Activated CD4-positive, alpha-beta T cell treated with anti-CD3 and anti-CD28 coated beads, Interleukin-2, amount 50 U/mL, for 16 hours (primary cell): ENCODE results near the gene MAP3K8.

Source experiments
- DNase-seq: peaks from one replicate; pipeline ENCODE4 v3.0.0-alpha.2; 2020

MAP3K8 gene

DNA sequence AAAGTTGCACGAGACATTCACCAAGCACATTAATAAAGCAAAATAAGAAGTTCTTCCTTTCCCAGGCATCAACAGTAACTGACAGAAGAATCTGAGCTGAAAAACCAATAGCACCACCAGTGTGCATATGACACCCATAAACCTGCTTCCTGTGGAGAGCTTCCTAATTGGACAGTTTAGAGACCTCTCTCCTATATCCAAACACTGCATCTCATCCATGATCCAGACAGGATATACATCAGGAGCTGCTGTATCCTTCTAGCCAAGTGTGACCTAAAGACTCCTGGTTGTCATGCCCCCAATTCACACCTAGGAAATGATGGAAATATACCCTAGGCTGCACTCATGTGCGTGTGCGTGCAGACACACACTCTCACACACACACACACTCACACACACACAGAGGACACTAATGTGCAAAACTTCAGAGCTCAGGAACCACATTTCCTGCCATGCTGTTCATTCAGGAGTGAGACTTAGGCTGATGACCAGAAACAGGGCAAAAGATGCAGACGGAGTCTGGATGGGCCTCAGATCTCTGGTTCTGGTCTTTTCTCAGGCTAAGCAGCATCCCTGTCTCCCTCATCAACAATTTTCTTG is 58.0 kb downstream of the MAP3K8 start:
- no peak for DNase-seq

GRCh38 chr10:30493609-30494530 is 59.9 kb downstream of the MAP3K8 start:
- no peak for DNase-seq

DNA sequence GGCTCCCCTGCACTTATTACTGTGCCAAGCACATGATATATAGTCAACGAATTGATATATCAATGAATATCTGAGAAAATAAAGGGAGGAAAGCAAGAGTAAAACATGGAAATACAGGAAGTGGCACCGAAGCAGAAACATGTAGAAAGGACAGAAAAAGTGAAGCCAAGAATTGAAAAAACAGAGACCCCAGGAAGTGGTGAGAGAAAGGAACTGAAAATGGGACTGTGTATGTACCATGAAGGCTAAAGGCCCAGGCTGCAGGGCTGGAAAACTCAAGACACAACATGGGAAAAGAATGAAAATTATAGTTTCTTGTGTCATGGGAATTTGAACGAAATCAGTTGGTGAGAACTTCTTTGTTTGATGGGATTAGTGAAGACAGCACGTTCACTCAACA is 60.6 kb downstream of the MAP3K8 start:
- no peak for DNase-seq

DNA sequence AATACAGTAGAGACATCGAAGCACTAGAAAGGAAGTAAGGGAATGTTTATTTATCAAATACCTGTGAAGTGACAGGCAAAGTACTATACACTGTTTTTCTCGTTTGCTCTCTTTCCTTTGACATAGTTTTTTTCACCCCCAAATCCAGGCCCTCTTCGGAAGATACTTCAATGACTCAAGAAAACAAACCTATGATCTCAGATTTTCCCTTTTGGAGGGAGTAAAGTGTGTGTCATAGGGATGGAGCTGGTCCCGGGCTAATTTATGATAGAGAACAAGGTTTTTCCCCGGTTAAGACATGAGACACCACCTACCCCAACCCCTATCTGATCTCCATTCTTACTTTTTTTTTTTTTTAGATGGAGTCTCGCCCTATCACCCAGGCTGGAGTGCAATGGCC is 61.7 kb downstream of the MAP3K8 start:
- no peak for DNase-seq

DNA sequence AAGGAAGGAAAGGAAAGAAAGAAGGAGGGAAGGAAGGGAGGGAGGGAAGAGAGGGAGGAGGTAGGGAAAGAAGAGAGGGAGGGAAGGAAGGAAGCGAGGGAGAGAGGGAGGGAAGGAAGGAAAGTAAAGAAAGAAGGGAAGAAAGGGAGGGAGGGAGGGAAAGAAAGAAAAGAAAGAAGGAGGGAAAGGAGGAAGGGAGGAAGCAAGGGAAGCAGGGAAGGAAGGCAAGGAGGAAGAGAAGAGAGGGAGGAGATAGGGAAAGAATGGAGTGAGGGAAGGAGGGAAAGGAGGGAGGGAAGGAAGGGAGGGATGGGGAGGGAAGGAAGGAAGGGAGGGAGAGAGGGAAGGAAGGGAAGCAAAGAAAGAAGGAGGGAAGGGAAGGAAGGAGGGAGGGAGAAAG is 65.8 kb downstream of the MAP3K8 start:
- no peak for DNase-seq

DNA sequence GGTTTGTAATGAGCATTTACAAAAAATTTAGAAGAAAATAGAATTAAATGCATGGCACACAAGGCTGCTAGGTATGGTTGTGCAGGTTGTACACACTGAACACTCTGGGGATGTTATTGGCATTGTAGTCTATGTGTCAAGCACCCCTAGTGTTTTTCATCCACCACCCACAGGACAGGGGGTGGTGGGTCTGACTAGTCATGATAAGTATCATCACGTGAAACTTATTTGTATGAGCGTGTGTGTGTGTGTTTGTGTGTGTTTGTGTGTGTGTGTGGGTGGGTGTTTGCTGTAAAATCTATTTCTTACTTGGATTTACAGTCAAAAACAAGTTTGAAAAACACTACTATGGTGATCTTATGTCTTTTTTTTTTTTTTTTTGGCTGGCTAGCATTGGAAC is 66.5 kb downstream of the MAP3K8 start:
- no peak for DNase-seq

DNA sequence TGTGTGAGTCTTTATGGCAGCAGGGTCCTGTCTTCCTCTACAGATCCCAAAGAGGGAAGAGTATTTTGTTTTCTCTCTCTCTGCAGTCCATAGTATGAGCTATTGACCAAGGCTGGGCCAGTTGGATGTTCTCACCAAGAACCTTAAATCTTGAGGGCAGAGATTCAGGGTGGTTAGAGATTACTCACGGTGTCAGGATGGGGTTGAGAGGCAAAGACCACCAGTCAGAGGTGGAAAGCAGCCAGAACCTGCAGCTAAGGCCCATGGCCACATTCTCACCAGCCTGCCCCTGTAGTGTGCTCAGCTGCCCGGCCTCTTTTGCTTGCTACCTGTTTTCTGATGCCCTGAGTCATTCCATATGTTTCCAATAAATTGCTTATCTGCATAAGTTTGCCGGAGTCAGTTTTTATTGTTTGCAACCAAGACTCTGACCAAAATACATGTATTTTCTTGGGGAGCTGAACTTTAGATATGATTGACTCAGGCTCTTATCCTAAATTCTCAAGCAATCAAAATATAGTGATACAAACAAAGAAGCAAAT is 67.0 kb downstream of the MAP3K8 start:
- DNase-seq = no peak

GRCh38 chr10:30502266-30503060 is 68.5 kb downstream of the MAP3K8 start:
- peak; percentile 77 for DNase-seq

DNA sequence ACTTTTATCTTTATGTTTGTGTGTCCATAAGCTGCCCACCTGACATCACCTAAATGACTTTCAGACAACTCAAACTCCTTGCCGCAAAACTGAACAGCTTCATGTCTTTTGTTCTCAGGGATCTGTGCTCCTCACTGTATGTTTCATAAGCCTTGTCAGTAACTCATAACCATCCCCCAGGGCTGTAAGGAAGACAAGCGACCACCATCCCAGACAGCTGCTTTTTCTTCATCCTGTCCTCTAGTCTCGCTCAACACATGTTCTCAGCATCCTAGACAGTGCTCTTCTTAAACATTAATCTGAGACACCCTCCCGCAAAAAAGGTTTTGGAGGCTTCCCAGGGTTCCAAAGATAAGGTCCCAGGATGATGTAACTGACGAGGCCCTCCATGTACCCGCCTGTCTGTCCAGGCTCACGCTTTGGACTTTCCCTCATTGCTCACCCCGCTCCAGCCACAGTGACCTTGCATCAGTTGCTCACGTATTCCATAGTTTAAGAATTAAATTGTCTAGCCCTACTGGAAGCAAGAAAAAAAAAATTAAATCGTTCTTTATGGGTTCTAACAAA is 69.8 kb downstream of the MAP3K8 start:
- DNase-seq = no peak

- no peak for DNase-seq
These were observed 71.7 kb downstream of the MAP3K8 start for GRCh38 chr10:30505543-30506298.

- DNase-seq = no peak
These were observed 75.5 kb downstream of the MAP3K8 start for GRCh38 chr10:30509508-30509907.

DNA sequence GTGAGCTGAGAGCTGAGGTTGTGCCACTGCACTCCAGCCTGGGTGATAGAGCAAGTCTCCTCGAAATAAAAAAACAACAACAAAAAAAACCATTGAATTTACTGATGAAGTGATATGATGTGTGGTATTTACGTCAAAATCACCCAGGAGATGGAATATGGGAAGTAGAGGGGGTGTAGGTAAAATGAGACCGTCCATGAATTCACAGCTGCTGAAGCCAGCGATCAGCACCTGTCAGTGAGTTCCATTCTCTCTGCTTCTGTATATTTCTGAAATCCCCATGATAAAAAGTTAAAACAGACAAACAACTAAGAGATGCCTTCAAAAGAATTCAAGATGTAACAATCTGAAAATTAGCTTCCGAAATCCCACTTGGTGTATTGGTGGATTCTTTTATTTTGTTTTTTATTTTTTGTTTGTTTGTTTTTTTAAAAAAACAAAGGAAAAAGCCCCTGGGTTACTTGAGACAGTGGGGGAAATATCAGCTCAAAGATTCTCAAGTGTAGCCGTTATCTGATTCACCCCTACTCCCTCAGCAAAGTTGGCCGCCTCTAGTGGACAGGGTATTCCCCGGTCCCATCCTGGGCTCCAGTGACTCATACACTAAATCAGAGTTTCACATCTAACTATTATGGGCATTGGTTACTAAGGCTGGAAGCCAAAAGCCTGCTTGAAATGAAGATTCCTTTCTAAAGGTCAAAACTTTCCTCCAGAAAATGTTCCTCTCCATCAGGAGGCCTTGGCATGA is 76.4 kb downstream of the MAP3K8 start:
- DNase-seq = peak; percentile 70

DNA sequence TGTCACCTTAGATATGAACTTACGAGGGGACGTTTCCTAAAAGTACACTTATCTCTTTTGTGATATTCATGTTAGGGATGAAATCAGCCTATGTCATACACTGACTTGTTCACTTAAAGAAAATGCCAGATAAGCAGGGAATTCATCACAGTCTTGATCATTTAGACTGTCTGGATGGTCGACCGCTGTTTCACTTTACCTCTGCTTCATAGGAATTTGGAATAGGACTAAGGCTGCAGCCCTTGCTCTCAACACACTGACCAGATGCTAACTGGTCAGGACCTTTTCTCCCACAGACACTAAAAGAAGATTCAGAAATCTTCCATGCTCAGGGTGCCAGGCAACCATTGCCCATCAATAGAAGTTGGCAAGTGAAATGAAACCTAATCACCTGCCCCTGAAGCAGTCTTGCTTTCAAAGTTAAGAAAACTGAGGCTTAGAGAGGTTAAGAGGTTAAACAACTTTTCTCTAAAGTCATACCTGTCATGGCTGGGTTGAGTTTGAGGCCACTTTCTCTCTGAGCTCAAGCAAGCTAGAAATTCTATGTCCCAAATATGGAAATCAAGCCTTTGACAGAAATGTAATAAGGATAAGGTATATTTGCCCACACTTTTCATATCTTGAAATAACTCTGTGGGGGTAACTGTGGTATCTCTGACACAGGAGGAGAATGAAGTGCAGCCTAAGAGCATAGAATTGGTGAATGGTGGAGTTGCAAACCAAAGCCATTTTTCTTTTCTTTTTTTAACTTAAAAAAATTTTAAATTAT is 77.1 kb downstream of the MAP3K8 start:
- DNase-seq = no peak
